Measurements from ENCODE around the gene NLRC5. TPM values are rescaled to one million over a fixed set of nuclear protein-coding genes. Genes with fewer than 3 reads are reported as not detected.

Gene NLRC5
- total and polyA plus RNA-seq, 9 of the 15 experiments (the other 6 are each of a cell fraction or from before 2014, with no cell fraction given), result 0.59 to 0.71 TPM; not detected in 7

DNA sequence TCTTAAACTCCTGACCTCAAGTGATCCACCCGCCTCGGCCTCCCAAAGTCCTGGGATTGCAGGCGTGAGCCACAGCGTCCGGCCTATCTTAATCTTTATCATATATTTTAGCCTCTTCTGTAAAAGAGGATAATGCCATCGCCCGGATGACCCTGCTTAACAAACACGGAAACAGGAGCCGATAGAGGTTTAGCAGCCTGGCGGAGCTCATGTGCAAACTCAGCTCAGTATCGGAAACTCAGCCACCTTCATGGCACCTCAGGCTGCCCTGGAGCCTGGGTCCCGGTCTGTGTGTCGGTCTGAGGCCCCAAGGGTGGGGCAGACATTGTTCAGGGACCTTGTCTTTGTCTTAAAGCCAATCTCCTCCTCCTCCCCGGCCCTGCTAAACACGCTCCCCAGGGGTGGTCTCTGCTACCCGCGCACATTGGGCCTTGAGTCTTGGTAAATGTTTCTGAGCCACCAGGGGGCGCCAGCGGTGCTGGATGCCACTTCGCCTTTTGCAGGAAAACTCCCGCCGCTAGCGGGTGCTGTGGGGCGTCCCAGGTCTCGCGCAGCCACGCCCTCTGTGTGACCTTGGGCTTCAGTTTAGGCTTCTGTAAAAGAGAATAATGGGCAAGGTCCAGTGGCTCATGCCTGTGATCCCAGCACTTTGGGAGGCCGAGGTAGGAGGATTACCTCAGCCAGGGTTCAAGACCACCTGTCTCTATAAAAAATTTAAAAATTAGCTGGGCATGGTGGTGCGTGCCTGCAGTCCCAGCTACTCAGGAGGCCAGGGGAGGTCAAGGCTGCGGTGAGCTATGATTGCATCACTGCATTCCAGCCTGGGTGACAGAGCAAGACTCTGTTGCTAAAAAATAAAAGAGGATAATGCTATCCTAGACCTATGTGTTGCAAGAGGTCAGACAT, 24.9 kb upstream of the NLRC5 start (continued):
- TF ChIP-seq HMBOX1 (IDR thresholded peaks at IDR 0.05), result no peak
- no peak for TF ChIP-seq ZNF766 (CRISPR knock-in tag; conservative IDR thresholded peaks at IDR 0.05)
- TF ChIP-seq, protein P1, sequence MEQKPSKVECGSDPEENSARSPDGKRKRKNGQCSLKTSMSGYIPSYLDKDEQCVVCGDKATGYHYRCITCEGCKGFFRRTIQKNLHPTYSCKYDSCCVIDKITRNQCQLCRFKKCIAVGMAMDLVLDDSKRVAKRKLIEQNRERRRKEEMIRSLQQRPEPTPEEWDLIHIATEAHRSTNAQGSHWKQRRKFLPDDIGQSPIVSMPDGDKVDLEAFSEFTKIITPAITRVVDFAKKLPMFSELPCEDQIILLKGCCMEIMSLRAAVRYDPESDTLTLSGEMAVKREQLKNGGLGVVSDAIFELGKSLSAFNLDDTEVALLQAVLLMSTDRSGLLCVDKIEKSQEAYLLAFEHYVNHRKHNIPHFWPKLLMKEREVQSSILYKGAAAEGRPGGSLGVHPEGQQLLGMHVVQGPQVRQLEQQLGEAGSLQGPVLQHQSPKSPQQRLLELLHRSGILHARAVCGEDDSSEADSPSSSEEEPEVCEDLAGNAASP (IDR thresholded peaks at IDR 0.05), result peak; percentile 70
- no peak for TF ChIP-seq DACH1 (IDR thresholded peaks at IDR 0.05; ENCODE audit: partially characterized antibody)
- TF ChIP-seq, protein P2, sequence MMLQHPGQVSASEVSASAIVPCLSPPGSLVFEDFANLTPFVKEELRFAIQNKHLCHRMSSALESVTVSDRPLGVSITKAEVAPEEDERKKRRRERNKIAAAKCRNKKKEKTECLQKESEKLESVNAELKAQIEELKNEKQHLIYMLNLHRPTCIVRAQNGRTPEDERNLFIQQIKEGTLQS (IDR thresholded peaks at IDR 0.05), result peak; percentile 97
- TF ChIP-seq, protein P2 (CRISPR knock-in tag; conservative IDR thresholded peaks at IDR 0.05), result peak; percentile 91
- TF ChIP-seq CEBPB (tag; IDR thresholded peaks at IDR 0.05), result peak; percentile 98
- no peak for TF ChIP-seq HNRNPUL1 (IDR thresholded peaks at IDR 0.05; ENCODE audit: low read length)
- TF ChIP-seq, protein P3, sequence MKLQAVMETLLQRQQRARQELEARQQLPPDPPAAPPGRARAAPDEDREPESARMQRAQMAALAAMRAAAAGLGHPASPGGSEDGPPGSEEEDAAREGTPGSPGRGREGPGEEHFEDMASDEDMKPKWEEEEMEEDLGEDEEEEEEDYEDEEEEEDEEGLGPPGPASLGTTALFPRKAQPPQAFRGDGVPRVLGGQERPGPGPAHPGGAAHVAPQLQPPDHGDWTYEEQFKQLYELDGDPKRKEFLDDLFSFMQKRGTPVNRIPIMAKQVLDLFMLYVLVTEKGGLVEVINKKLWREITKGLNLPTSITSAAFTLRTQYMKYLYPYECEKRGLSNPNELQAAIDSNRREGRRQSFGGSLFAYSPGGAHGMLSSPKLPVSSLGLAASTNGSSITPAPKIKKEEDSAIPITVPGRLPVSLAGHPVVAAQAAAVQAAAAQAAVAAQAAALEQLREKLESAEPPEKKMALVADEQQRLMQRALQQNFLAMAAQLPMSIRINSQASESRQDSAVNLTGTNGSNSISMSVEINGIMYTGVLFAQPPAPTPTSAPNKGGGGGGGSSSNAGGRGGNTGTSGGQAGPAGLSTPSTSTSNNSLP (IDR thresholded peaks at IDR 0.05; ENCODE audit: borderline replicate concordance, low read depth, low read length), result no peak
- TF ChIP-seq ZNF282 (CRISPR knock-in tag; IDR thresholded peaks at IDR 0.05), result no peak
- TF ChIP-seq XRCC4 (IDR thresholded peaks at IDR 0.05; ENCODE audit: extremely low read depth, insufficient read depth, insufficient read length), result no peak
- no peak for TF ChIP-seq HDGF (IDR thresholded peaks at IDR 0.05)
- TF ChIP-seq, protein P4, sequence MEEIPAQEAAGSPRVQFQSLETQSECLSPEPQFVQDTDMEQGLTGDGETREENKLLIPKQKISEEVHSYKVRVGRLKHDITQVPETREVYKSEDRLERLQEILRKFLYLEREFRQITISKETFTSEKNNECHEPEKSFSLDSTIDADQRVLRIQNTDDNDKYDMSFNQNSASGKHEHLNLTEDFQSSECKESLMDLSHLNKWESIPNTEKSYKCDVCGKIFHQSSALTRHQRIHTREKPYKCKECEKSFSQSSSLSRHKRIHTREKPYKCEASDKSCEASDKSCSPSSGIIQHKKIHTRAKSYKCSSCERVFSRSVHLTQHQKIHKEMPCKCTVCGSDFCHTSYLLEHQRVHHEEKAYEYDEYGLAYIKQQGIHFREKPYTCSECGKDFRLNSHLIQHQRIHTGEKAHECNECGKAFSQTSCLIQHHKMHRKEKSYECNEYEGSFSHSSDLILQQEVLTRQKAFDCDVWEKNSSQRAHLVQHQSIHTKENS (CRISPR knock-in tag; IDR thresholded peaks at IDR 0.05), result no peak
- TF ChIP-seq TSC22D4 (tag; IDR thresholded peaks at IDR 0.05), result no peak
- TF ChIP-seq CTCFL (IDR thresholded peaks at IDR 0.05; ENCODE audit: borderline replicate concordance, insufficient read depth, low read depth, low read length, poor library complexity, severe bottlenecking), result peak; percentile 79
- no peak for TF ChIP-seq MEF2D (tag; conservative IDR thresholded peaks at IDR 0.05; ENCODE audit: low read depth)
- no peak for TF ChIP-seq ZNF57 (CRISPR knock-in tag; IDR thresholded peaks at IDR 0.05)
- TF ChIP-seq RBM22 (IDR thresholded peaks at IDR 0.05; ENCODE audit: low read depth, low read length, poor library complexity, severe bottlenecking), result no peak
